ENCODE data around the gene CPSF4.
A peak's percentile ranks its signal among the peaks of the same experiment; 100 is the strongest.

The CPSF4 gene

DNA sequence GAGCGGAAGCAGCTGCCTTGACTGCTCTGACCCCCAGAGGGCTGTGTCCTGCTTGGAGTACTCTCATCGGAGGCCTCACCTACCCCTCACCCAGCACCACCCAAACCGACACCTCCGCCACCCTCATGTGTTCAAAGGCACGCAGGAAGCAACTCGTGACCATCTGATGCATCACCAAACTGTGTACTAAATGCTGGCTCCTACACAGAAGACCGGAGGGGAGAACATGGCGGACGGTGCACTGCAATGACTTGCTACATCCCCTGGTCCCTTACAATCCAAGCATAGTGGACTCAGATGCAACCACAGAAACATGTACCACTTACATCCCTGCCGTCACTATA is 33.8 kb upstream of the CPSF4 start:
- Histone ChIP-seq H3K27ac (no peak overlapping the region), H3K36me3 (peaks cover 65% of the 10 kb centered on the region), H3K4me3 (ENCODE audit: low read depth, low read length) (no peak overlapping the region), H3K9me3 (ENCODE audit: severe bottlenecking) (no peaks in the 10 kb centered on the region), H3K27me3 (ENCODE audit: insufficient read depth, low read depth, severe bottlenecking) (no peaks in the 10 kb centered on the region)
- TF ChIP-seq, protein P1, sequence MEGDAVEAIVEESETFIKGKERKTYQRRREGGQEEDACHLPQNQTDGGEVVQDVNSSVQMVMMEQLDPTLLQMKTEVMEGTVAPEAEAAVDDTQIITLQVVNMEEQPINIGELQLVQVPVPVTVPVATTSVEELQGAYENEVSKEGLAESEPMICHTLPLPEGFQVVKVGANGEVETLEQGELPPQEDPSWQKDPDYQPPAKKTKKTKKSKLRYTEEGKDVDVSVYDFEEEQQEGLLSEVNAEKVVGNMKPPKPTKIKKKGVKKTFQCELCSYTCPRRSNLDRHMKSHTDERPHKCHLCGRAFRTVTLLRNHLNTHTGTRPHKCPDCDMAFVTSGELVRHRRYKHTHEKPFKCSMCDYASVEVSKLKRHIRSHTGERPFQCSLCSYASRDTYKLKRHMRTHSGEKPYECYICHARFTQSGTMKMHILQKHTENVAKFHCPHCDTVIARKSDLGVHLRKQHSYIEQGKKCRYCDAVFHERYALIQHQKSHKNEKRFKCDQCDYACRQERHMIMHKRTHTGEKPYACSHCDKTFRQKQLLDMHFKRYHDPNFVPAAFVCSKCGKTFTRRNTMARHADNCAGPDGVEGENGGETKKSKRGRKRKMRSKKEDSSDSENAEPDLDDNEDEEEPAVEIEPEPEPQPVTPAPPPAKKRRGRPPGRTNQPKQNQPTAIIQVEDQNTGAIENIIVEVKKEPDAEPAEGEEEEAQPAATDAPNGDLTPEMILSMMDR (IDR thresholded peaks at IDR 0.05; ENCODE audit: low read depth, low read length): no peak
- no peak for DNase-seq

DNA sequence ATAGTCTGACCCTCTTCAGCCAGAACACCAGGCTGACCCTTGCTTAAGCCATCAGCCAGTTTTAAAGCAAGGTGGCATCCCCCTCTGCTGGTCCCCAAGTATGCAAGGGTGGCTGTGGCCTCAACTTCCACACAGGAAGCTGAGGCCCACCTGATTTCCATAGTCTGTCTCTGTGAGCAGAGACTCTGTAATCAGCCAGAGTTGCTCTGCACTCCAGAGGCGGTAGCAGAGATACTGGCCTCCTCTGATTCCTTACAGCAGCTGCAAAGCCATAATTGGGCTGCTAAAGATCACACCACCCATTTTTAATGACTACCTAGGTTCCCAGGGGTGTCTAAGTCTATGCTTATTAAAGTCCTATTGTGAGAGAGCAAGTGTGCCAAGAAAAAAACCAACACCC is 32.2 kb upstream of the CPSF4 start:
- no peak for DNase-seq
- H3K36me3 ChIP-seq: peaks cover 65% of the 10 kb centered on the region
- no peak overlapping the region for H3K4me3 ChIP-seq (ENCODE audit: low read depth, low read length)
- H3K27me3 ChIP-seq (ENCODE audit: insufficient read depth, low read depth, severe bottlenecking): no peaks in the 10 kb centered on the region
- no peaks in the 10 kb centered on the region for H3K9me3 ChIP-seq (ENCODE audit: severe bottlenecking)
- no peak overlapping the region for H3K27ac ChIP-seq
- TF ChIP-seq, protein P1 (IDR thresholded peaks at IDR 0.05; ENCODE audit: low read depth, low read length): no peak

DNA sequence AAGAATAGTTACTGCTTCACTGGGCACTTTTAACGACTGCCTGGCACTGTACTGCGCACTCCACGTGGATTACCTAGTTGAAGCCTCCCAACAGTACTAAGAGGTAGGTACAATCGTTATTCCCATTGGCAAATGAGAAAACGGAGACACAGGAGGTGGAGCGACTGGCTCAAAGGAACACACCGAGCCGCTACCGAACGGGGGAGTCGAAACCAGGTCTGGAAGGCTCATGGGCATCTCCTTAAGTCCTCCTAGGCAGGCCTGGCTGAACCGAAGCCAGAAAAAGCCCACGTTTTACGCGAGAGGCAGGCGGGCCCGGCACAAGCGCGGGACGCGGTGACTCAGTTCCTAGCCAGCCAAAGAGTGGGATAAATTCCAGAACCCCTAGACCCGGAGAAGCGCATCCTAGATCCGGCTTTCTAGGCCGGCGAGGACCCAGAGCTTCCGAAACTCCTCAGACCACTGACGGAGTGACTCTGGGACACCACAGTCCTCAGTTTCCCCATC is 30.8 kb upstream of the CPSF4 start:
- peaks cover 67% of the 10 kb centered on the region for H3K36me3 ChIP-seq
- DNase-seq: peak; percentile 49
- TF ChIP-seq, protein P1 (IDR thresholded peaks at IDR 0.05; ENCODE audit: low read depth, low read length): no peak
- H3K27me3 ChIP-seq (ENCODE audit: insufficient read depth, low read depth, severe bottlenecking): no peaks in the 10 kb centered on the region
- peak overlapping the region; percentile 96 for H3K4me3 ChIP-seq (ENCODE audit: low read depth, low read length)
- no peaks in the 10 kb centered on the region for H3K9me3 ChIP-seq (ENCODE audit: severe bottlenecking)
- H3K27ac ChIP-seq: peak overlapping the region; percentile 100

DNA sequence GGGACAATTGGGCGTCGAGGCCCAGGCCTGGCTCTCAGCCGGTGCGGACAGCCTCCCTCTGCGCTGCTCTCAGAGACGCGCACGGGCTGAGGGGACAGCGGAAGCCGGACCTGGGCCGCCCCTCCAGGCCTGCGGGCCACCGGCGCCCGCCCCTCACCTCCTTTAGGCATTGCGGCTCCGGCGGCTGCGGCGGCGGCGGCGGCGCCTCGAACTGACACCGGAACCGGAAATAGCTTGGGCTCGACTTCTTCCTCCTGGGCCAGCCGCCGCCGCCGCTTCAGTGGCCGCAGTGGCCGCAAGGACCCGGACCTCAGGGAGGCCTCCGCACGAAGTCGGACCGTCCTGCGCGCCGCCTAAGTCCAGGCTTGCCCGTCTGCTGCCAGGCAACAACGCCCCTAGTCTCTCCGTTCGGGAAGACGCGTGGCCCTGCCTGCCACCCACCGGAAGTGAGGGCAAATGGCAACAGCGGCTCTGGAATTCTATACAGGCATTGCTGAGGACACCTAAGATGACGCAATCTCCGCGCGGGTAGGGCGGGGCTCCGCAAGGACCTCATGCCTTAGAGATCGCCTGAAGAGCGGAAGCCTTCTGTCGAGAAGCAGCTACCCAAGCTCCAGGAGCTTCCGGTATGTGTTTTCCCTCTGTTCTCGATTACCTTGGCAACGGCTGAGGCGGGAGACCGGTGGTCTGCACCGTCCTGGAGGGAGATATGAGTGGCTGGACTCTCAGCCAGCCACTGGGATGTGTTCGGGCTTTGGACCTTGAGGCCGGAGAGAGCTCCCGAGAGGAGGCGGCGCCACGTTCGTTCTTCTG is 30.2 kb upstream of the CPSF4 start, which contains the start of the genes BUD31 and PDAP1:
BUD31 (plus strand) TSS at position 591 of the 813 bp plus-strand sequence. CDS start 2,124 bp downstream, outside the sequence.
PDAP1 (minus strand) TSS at position 219 of the 813 bp plus-strand sequence; CDS start at position 170, 49 bp downstream.
- TF ChIP-seq, protein P1 (IDR thresholded peaks at IDR 0.05; ENCODE audit: low read depth, low read length): no peak
- Histone ChIP-seq H3K9me3 (ENCODE audit: severe bottlenecking) (no peaks in the 10 kb centered on the region), H3K27ac (peak within 1 kb of the TSS; percentile 100), H3K27me3 (ENCODE audit: insufficient read depth, low read depth, severe bottlenecking) (no peaks in the 10 kb centered on the region), H3K4me3 (ENCODE audit: low read depth, low read length) (peak within 1 kb of the TSS; percentile 96), H3K36me3 (peaks cover 65% of the 10 kb centered on the region)
- peak; percentile 92 for DNase-seq

DNA sequence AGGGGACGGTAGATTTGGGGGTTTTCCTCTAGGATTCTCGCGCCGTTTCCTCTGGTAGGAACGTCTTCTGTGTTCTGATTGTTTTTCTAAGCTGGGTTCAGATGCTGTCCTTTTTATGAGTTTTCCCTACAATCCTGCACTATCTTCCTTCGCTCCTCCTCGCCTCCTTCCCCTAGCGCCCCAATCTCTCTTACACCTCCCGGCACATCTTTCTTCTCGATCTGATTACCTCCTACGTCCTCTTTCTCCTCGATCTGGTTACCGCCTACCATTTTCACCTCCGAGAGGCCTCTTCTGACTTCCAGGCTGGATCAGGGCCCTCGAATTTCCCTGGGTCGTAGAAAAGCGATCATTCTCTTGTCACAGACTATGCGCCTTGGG is 29.6 kb upstream of the CPSF4 start:
- H3K27ac ChIP-seq: peak overlapping the region; percentile 100
- H3K27me3 ChIP-seq (ENCODE audit: insufficient read depth, low read depth, severe bottlenecking): no peaks in the 10 kb centered on the region
- H3K4me3 ChIP-seq (ENCODE audit: low read depth, low read length): peak overlapping the region; percentile 96
- H3K36me3 ChIP-seq: peaks cover 65% of the 10 kb centered on the region
- H3K9me3 ChIP-seq (ENCODE audit: severe bottlenecking): no peaks in the 10 kb centered on the region
- TF ChIP-seq, protein P1 (IDR thresholded peaks at IDR 0.05; ENCODE audit: low read depth, low read length): no peak
- no peak for DNase-seq

Data from WERI-Rb-1 (cell line).